Measurements from ENCODE around the gene ANKS1B.
"Not testable (repeated sequence)": the region's sequence is repeated elsewhere in the genome, so short reads cannot be mapped to it uniquely, and the experiment has no call there.

Gene ANKS1B

DNA sequence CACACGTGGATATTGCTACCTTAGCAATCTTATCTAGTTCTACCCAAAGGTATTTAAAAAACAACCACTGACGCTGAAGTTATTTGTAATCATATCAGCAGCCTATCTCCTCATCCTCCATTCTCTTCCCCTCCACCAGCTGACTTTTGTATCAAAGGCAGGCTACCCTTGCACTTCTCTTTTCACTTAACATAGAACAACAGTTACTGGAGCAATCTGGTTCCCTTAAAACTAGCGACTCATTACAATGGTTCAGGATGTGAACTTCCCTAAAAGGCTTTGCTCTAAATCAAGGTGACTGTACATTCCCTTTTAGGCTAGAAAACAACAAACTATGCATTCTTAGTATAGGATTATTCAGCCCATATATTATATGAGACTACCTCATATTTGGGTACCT, 935.0 kb downstream of the ANKS1B start:
- Histone ChIP-seq H3K27ac (ENCODE audit: low read length) (no peak overlapping the region), H3K4me3 (ENCODE audit: low read length in 2 of 2) (no peak overlapping the region), H3K36me3 (ENCODE audit: control insufficient read depth in 2 of 2, insufficient read depth in 2 of 2, low read length in 2 of 2) (no peaks in the 10 kb centered on the region), H3K9ac (ENCODE audit: low read length in 2 of 2) (no peak overlapping the region), H3K9me3 (ENCODE audit: control insufficient read depth in 2 of 2, low read length in 2 of 2) (peaks cover 4% of the 10 kb centered on the region in 2 donors), H3K27me3 (ENCODE audit: control insufficient read depth in 1 of 2, insufficient read depth in 2 of 2, low read length in 2 of 2) (no peaks in the 10 kb centered on the region), H3K4me1 (ENCODE audit: control insufficient read depth, insufficient read depth, low read length) (no peaks in the 10 kb centered on the region)

- no peak overlapping the region for H3K9ac ChIP-seq (ENCODE audit: low read length in 2 of 2)
- H3K9me3 ChIP-seq (ENCODE audit: control insufficient read depth in 2 of 2, low read length in 2 of 2): peaks cover 4% of the 10 kb centered on the region in 2 donors
- no peak overlapping the region for H3K4me3 ChIP-seq (ENCODE audit: low read length in 2 of 2)
- H3K27ac ChIP-seq (ENCODE audit: low read length): no peak overlapping the region
- H3K4me1 ChIP-seq (ENCODE audit: control insufficient read depth, insufficient read depth, low read length): no peaks in the 10 kb centered on the region
- no peaks in the 10 kb centered on the region for H3K27me3 ChIP-seq (ENCODE audit: control insufficient read depth in 1 of 2, insufficient read depth in 2 of 2, low read length in 2 of 2)
- no peaks in the 10 kb centered on the region for H3K36me3 ChIP-seq (ENCODE audit: control insufficient read depth in 2 of 2, insufficient read depth in 2 of 2, low read length in 2 of 2)
Measured at GRCh38 chr12:99045158-99045557, 939.6 kb downstream of the ANKS1B start.

DNA sequence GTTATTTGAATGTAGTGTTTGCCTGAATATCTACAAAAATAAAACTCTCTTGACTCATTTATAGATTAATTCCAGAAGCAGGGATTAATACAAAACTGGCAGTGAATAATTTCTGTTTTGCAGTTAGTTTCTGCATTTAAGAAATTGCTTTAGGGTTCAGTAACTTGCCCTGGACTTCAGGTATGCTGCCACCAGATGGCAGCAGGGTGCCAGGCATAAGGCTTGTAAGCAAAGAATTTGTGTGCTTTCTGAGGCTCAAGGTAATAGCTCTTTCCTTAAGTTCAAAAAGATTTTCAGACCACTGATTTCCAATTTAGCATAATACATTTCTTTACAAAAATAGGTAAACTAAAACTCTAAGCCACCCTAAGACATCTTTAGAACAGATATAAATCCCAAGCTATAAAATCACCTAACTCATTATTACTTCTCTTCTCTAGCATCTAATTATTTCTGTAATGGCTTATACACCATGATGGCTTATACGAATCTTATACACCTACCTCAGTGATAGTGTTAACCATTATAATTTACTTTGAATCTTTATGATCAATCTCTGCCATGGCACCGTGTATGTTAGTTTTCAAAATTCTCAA, 941.3 kb downstream of the ANKS1B start:
- Histone ChIP-seq H3K4me3 (ENCODE audit: low read length in 2 of 2) (no peak overlapping the region), H3K27ac (ENCODE audit: low read length) (no peak overlapping the region), H3K27me3 (ENCODE audit: control insufficient read depth in 1 of 2, insufficient read depth in 2 of 2, low read length in 2 of 2) (no peaks in the 10 kb centered on the region), H3K4me1 (ENCODE audit: control insufficient read depth, insufficient read depth, low read length) (no peaks in the 10 kb centered on the region), H3K9ac (ENCODE audit: low read length in 2 of 2) (no peak overlapping the region), H3K9me3 (ENCODE audit: control insufficient read depth in 2 of 2, low read length in 2 of 2) (peaks cover 4% of the 10 kb centered on the region in 2 donors), H3K36me3 (ENCODE audit: control insufficient read depth in 2 of 2, insufficient read depth in 2 of 2, low read length in 2 of 2) (no peaks in the 10 kb centered on the region)

- Histone ChIP-seq H3K4me3 (ENCODE audit: low read length in 2 of 2) (no peak overlapping the region), H3K4me1 (ENCODE audit: control insufficient read depth, insufficient read depth, low read length) (no peaks in the 10 kb centered on the region), H3K9ac (ENCODE audit: low read length in 2 of 2) (no peak overlapping the region), H3K27me3 (ENCODE audit: control insufficient read depth in 1 of 2, insufficient read depth in 2 of 2, low read length in 2 of 2) (no peaks in the 10 kb centered on the region), H3K9me3 (ENCODE audit: control insufficient read depth in 2 of 2, low read length in 2 of 2) (no peaks in the 10 kb centered on the region), H3K36me3 (ENCODE audit: control insufficient read depth in 2 of 2, insufficient read depth in 2 of 2, low read length in 2 of 2) (no peaks in the 10 kb centered on the region), H3K27ac (ENCODE audit: low read length) (no peak overlapping the region)
Measured at GRCh38 chr12:99042226-99042625, 942.5 kb downstream of the ANKS1B start.

DNA sequence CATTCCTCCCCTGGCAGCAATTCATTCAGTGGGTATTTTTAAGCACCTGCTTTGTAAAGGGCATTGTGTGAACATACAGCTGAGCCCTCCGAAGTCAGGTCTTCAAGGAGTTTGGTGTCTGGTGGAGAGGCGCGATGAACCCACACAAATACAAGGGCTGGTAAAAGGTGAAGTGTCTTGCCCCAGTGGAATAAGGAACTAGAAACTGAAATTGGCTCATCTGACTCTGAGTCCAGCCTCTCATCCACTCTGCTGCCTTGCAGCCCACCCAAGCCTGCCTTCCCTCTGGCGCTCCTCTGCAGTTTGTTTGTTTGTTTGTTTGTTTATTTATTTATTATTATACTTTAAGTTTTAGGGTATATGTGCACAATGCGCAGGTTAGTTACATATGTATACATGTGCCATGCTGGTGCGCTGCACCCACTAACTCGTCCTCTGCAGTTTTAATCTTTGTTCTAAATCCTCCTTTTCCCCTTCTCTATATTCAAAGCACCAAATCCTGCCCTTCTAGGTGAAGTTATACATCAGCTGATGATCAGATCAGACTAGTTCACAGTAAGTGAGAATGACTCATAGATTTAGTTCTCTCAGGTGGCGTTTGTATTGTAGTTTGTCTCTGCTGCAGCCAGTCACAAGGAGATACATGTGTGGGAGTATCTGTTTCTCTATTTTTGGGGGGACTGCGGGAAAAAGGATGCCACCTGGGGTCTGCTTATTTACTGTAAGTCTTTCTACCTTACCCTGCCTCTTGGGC, 945.2 kb downstream of the ANKS1B start:
- H3K4me3 ChIP-seq (ENCODE audit: low read length in 2 of 2): no peak overlapping the region
- H3K9me3 ChIP-seq (ENCODE audit: control insufficient read depth in 2 of 2, low read length in 2 of 2): no peaks in the 10 kb centered on the region

DNA sequence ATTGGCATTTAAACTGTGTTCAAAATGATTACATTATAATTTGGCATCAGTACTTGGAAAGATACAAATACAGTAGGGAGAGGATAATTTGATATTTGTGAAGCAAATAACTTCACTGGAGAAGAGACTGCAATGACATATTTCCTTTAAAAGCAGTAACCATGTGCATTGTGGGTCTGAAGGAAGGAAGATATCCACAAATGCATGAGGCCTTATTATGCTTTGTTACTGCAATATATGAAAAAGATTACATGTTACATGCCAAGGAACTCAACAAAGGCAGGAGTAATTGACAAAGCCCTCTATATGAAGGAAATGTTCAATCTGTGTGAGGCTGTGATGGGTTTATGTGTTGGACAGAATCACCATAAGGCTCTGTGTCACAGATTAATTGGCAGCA, 948.2 kb downstream of the ANKS1B start:
- H3K27me3 ChIP-seq (ENCODE audit: control insufficient read depth in 1 of 2, insufficient read depth in 2 of 2, low read length in 2 of 2): no peaks in the 10 kb centered on the region
- H3K9ac ChIP-seq (ENCODE audit: low read length in 2 of 2): no peak overlapping the region
- H3K4me1 ChIP-seq (ENCODE audit: control insufficient read depth, insufficient read depth, low read length): no peaks in the 10 kb centered on the region

More for the DNA sequence above, 945.2 kb downstream of the ANKS1B start:
- Histone ChIP-seq H3K36me3 (ENCODE audit: control insufficient read depth in 2 of 2, insufficient read depth in 2 of 2, low read length in 2 of 2) (no peaks in the 10 kb centered on the region), H3K4me1 (ENCODE audit: control insufficient read depth, insufficient read depth, low read length) (no peaks in the 10 kb centered on the region), H3K27me3 (ENCODE audit: control insufficient read depth in 1 of 2, insufficient read depth in 2 of 2, low read length in 2 of 2) (no peaks in the 10 kb centered on the region), H3K27ac (ENCODE audit: low read length) (no peak overlapping the region), H3K9ac (ENCODE audit: low read length in 2 of 2) (no peak overlapping the region)

GRCh38 chr12:99035803-99036202, 948.9 kb downstream of the ANKS1B start:
- Histone ChIP-seq H3K4me3 (ENCODE audit: low read length in 2 of 2) (no peak overlapping the region), H3K9ac (ENCODE audit: low read length in 2 of 2) (no peak overlapping the region), H3K36me3 (ENCODE audit: control insufficient read depth in 2 of 2, insufficient read depth in 2 of 2, low read length in 2 of 2) (no peaks in the 10 kb centered on the region), H3K4me1 (ENCODE audit: control insufficient read depth, insufficient read depth, low read length) (no peaks in the 10 kb centered on the region), H3K27ac (ENCODE audit: low read length) (no peak overlapping the region), H3K9me3 (ENCODE audit: control insufficient read depth in 2 of 2, low read length in 2 of 2) (no peaks in the 10 kb centered on the region), H3K27me3 (ENCODE audit: control insufficient read depth in 1 of 2, insufficient read depth in 2 of 2, low read length in 2 of 2) (no peaks in the 10 kb centered on the region)

More for the DNA sequence above, 948.2 kb downstream of the ANKS1B start:
- Histone ChIP-seq H3K27ac (ENCODE audit: low read length) (no peak overlapping the region), H3K4me3 (ENCODE audit: low read length in 2 of 2) (no peak overlapping the region), H3K9me3 (ENCODE audit: control insufficient read depth in 2 of 2, low read length in 2 of 2) (no peaks in the 10 kb centered on the region), H3K36me3 (ENCODE audit: control insufficient read depth in 2 of 2, insufficient read depth in 2 of 2, low read length in 2 of 2) (no peaks in the 10 kb centered on the region)

- not testable (repeated sequence) for H3K27ac ChIP-seq (ENCODE audit: low read length); H3K4me3 ChIP-seq (ENCODE audit: low read length in 2 of 2); H3K9ac ChIP-seq (ENCODE audit: low read length in 2 of 2); H3K4me1 ChIP-seq (ENCODE audit: control insufficient read depth, insufficient read depth, low read length); H3K9me3 ChIP-seq (ENCODE audit: control insufficient read depth in 2 of 2, low read length in 2 of 2); H3K27me3 ChIP-seq (ENCODE audit: control insufficient read depth in 1 of 2, insufficient read depth in 2 of 2, low read length in 2 of 2); H3K36me3 ChIP-seq (ENCODE audit: control insufficient read depth in 2 of 2, insufficient read depth in 2 of 2, low read length in 2 of 2)
Measured at GRCh38 chr12:99034201-99034600, 950.5 kb downstream of the ANKS1B start.

- Histone ChIP-seq H3K9me3 (ENCODE audit: control insufficient read depth in 2 of 2, low read length in 2 of 2) (no peaks in the 10 kb centered on the region), H3K27ac (ENCODE audit: low read length) (no peak overlapping the region), H3K4me1 (ENCODE audit: control insufficient read depth, insufficient read depth, low read length) (no peaks in the 10 kb centered on the region), H3K27me3 (ENCODE audit: control insufficient read depth in 1 of 2, insufficient read depth in 2 of 2, low read length in 2 of 2) (no peaks in the 10 kb centered on the region), H3K4me3 (ENCODE audit: low read length in 2 of 2) (no peak overlapping the region), H3K36me3 (ENCODE audit: control insufficient read depth in 2 of 2, insufficient read depth in 2 of 2, low read length in 2 of 2) (no peaks in the 10 kb centered on the region), H3K9ac (ENCODE audit: low read length in 2 of 2) (no peak overlapping the region)
Measured at GRCh38 chr12:99029511-99030271, 955.0 kb downstream of the ANKS1B start.

DNA sequence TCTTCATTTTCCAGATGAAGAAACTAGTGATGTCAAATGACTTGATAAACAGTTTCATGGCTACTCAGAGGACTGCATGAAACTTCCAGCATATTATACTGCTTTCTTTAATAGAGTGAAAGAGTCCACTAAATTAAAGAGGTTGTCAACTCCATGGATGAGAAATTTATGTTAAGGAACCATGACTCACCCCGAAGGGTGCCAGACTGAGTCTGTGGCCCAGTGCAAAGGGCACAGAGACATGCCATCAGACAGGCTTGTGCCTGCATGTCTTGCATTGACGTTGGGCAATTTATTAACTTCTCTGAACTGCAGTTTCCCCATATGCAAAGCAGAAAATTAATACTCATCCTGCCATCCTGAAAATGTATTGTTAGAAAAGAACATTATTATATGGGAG, 957.3 kb downstream of the ANKS1B start:
- Histone ChIP-seq H3K27me3 (ENCODE audit: control insufficient read depth in 1 of 2, insufficient read depth in 2 of 2, low read length in 2 of 2) (no peaks in the 10 kb centered on the region), H3K9me3 (ENCODE audit: control insufficient read depth in 2 of 2, low read length in 2 of 2) (no peaks in the 10 kb centered on the region), H3K4me1 (ENCODE audit: control insufficient read depth, insufficient read depth, low read length) (no peaks in the 10 kb centered on the region), H3K4me3 (ENCODE audit: low read length in 2 of 2) (no peak overlapping the region), H3K9ac (ENCODE audit: low read length in 2 of 2) (no peak overlapping the region), H3K36me3 (ENCODE audit: control insufficient read depth in 2 of 2, insufficient read depth in 2 of 2, low read length in 2 of 2) (no peaks in the 10 kb centered on the region), H3K27ac (ENCODE audit: low read length) (no peak overlapping the region)

DNA sequence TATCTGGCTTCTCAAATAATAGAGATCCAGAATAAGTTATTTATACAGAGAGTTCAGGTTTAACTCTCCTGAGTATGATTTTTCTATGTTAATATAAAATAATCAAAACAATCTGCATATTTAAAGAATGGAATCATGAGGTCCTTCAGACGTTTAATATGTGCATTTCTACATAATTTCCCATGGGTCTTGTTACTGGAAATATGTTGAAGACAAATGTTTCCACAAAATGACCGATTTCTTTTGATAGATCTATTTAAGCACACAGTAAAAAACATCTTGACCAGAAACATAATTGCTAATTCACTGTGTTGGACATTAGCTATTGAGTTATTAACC, 957.7 kb downstream of the ANKS1B start:
- no peak overlapping the region for H3K4me3 ChIP-seq (ENCODE audit: low read length in 2 of 2)
- no peak overlapping the region for H3K9ac ChIP-seq (ENCODE audit: low read length in 2 of 2)
- H3K27ac ChIP-seq (ENCODE audit: low read length): no peak overlapping the region
- no peaks in the 10 kb centered on the region for H3K4me1 ChIP-seq (ENCODE audit: control insufficient read depth, insufficient read depth, low read length)
- H3K36me3 ChIP-seq (ENCODE audit: control insufficient read depth in 2 of 2, insufficient read depth in 2 of 2, low read length in 2 of 2): no peaks in the 10 kb centered on the region
- no peaks in the 10 kb centered on the region for H3K9me3 ChIP-seq (ENCODE audit: control insufficient read depth in 2 of 2, low read length in 2 of 2)
- H3K27me3 ChIP-seq (ENCODE audit: control insufficient read depth in 1 of 2, insufficient read depth in 2 of 2, low read length in 2 of 2): no peaks in the 10 kb centered on the region

Data from stomach smooth muscle (tissue), 2 donors.